Right cardiac atrium (tissue), 5 donors: Measurements from ENCODE around the gene FNDC7. TPM values are rescaled to one million over a fixed set of nuclear protein-coding genes. Genes with fewer than 3 reads are reported as not detected.

ENCODE experiments used
- ATAC-seq, 2 donors: fragments of 200-7000 bp; cut with Tn5 transposase; one replicate each; pipeline versions ENCODE4 v1.8.0 to v1.9.1; 2020; ENCODE audit warnings: moderate library complexity in 2 of 2, mild to moderate bottlenecking in 1 of 2
- DNase-seq, 3 donors: peaks; one replicate each; pipeline ENCODE4 v3.0.0-alpha.2; 2020
- H3K27ac ChIP-seq: one replicate; pipeline ENCODE4 v1.5.1; 2013; ENCODE audit warnings: mild to moderate bottlenecking, low read length, control low read depth, moderate library complexity
- H3K27me3 ChIP-seq: one replicate; pipeline ENCODE4 v1.6.1; 2013; ENCODE audit not compliant: control insufficient read depth, insufficient read depth
- H3K4me1 ChIP-seq: one replicate; pipeline ENCODE4 v1.6.1; 2013; ENCODE audit warnings: low read length; ENCODE audit not compliant: control insufficient read depth, insufficient read depth
- H3K4me3 ChIP-seq: one replicate; pipeline ENCODE4 v1.5.1; 2013; ENCODE audit warnings: low read length, control low read depth
- H3K9me3 ChIP-seq: one replicate; pipeline ENCODE4 v1.6.1; 2013; ENCODE audit warnings: low read length; ENCODE audit not compliant: control insufficient read depth
- WGBS: extraction: QIAGEN DNeasy Blood & Tissue Kit; methylation state at CpG from one replicate; pipeline ENCODE4 v1.1.7; 2013; 5-methylcytosine and 5-hydroxymethylcytosine counted together
- intact Hi-C, 4 donors: fragments of 100-400 bp; cut with DNase I; formaldehyde crosslinking; loops; one replicate each; pipeline versions ENCODE4 v1.11.0 to v1.14.0; 2022 to 2023
- polyA plus RNA-seq: library from polyadenylated mRNA; stranded (reverse); fragments of 200-250 nt; gene quantifications from one replicate; pipeline ENCODE4 v1.2.3, GENCODE V29; 2013
- total RNA-seq, 4 donors: library from RNA; stranded (reverse); fragmentation: NEBNext Ultra II Directional; extraction: Animal tissue kit (Norgen Biotek cat#: 25700); gene quantifications; one replicate each; pipeline ENCODE4 v1.2.1, GENCODE V29; 2021
- donor health status: healthy with polysubstance abuse.
- donor health status: DM: no; HTN: yes; CAD: no.
- donor health status: DM: no; HTN: no; CAD: no.
- donor health status: DM: no; HTN: yes; CAD: no; lungs with severe emphysema.
- donor health status: DM: yes; HTN: yes; CAD: no.

The FNDC7 gene
- total and polyA plus RNA-seq, 5 donors = 0.15 TPM; not detected in 4

DNA sequence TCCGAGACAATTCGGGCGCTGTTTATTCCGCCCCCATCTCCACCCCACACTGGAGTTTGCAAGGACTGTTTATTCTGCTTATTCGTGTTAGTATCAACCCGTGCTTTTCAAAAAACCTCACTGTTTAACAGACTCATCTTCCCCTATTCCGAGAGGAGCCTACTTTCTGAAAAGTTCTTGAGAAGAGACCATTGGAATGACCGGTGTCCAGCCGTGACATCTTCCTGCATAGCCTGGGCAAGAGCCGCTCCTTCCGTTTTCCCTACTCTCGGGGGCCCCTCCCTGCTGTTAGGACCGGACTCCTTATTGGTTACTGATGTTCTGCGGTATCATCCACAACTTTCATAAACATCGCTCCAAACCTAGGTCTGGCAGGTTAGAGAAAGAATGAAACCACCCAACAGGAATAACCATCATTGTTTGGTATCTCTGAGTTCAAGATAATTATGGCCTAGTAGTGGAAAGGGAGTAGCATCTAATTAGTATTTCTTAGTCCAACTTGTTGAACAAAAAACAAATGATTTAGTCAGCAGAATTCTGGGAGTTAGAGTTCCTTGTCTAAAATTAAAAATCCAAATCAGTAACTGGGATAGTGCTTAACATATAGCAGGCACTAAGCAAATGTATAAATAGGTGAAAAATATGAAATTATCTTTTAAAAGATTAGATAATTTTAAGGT lies 34.6 kb downstream of the FNDC7 start:
- Histone ChIP-seq H3K27me3 (no peaks in the 10 kb centered on the region), H3K4me1 (no peaks in the 10 kb centered on the region), H3K9me3 (no peaks in the 10 kb centered on the region), H3K27ac (peak overlapping the region; percentile 96), H3K4me3 (peak overlapping the region; percentile 75)
- ATAC-seq (peak; percentile 85 to 87), DNase-seq (peak; percentile 79 to 90 (median 87))
- intact Hi-C loops = loop anchor here in 2 of 4 donors (10.0 kb wide), 1 partner anchor 53 kb away; the partner anchor contains the start of gene PRPF38B (in 2 of the 2)
- WGBS = under 1% methylated on average over 15 of the region's 15 CpGs

- Histone ChIP-seq H3K9me3 (no peaks in the 10 kb centered on the region), H3K4me3 (no peak overlapping the region), H3K27me3 (no peaks in the 10 kb centered on the region), H3K4me1 (no peaks in the 10 kb centered on the region), H3K27ac (no peak overlapping the region)
- DNase-seq (no peak), ATAC-seq (no peak)
- WGBS = 84% methylated on average over 3 of the region's 3 CpGs
- intact Hi-C loops = loop anchor here in 2 of 4 donors (10.0 kb wide), 1 partner anchor 53 kb away; the partner anchor contains the start of gene PRPF38B (in 2 of the 2)
These were observed 35.2 kb downstream of the FNDC7 start for GRCh38 chr1:108747898-108748297.

GRCh38 chr1:108749081-108749480 lies 36.4 kb downstream of the FNDC7 start:
- Histone ChIP-seq H3K4me3 (no peak overlapping the region), H3K27ac (no peak overlapping the region), H3K9me3 (no peaks in the 10 kb centered on the region), H3K27me3 (no peaks in the 10 kb centered on the region), H3K4me1 (no peaks in the 10 kb centered on the region)
- no peak for ATAC-seq
- no peak for DNase-seq
- WGBS = 91% methylated on average over 4 of the region's 4 CpGs
- intact Hi-C loops = loop anchor here in 2 of 4 donors (10.0 kb wide), 1 partner anchor 54 kb away; the partner anchor contains the start of gene PRPF38B (in 2 of the 2)

- no peak overlapping the region for H3K4me3 ChIP-seq
- no peak for DNase-seq
- intact Hi-C loops = no loop called here
- no peak for ATAC-seq
- H3K9me3 ChIP-seq = no peaks in the 10 kb centered on the region
- no peaks in the 10 kb centered on the region for H3K4me1 ChIP-seq
- 83% methylated on average over 1 of the region's 1 CpG for whole genome bisulfite sequencing
- no peak overlapping the region for H3K27ac ChIP-seq
- no peaks in the 10 kb centered on the region for H3K27me3 ChIP-seq
These were observed 37.9 kb downstream of the FNDC7 start for GRCh38 chr1:108750476-108751181.

DNA sequence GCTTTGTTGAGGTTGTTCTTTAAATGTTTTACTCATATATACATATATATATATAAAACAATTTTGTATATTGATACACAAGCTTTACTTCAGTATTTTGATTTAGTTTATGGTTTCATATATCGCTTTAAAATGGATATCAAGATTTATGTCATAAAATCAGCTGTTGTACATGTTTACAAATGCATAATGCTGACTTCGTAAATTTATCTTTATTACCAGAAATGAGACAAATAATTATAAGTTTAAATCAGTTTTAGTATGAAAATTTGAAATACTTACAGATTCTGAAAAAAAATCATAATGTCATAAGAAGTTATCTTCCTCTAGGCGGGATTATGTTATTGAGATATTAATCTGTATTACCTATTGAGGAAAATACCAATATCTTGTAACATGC lies 40.7 kb downstream of the FNDC7 start:
- intact Hi-C loops = no loop called here
- H3K4me3 ChIP-seq = no peak overlapping the region
- no peaks in the 10 kb centered on the region for H3K4me1 ChIP-seq
- no peaks in the 10 kb centered on the region for H3K27me3 ChIP-seq
- no peak for ATAC-seq
- WGBS = 80% methylated on average over 3 of the region's 3 CpGs
- no peak overlapping the region for H3K27ac ChIP-seq
- no peaks in the 10 kb centered on the region for H3K9me3 ChIP-seq
- no peak for DNase-seq

GRCh38 chr1:108758796-108759195 lies 46.1 kb downstream of the FNDC7 start:
- ATAC-seq = no peak
- DNase-seq = no peak
- Histone ChIP-seq H3K27me3 (no peaks in the 10 kb centered on the region), H3K4me3 (no peak overlapping the region), H3K9me3 (no peaks in the 10 kb centered on the region), H3K27ac (no peak overlapping the region), H3K4me1 (no peaks in the 10 kb centered on the region)
- intact Hi-C loops = no loop called here

DNA sequence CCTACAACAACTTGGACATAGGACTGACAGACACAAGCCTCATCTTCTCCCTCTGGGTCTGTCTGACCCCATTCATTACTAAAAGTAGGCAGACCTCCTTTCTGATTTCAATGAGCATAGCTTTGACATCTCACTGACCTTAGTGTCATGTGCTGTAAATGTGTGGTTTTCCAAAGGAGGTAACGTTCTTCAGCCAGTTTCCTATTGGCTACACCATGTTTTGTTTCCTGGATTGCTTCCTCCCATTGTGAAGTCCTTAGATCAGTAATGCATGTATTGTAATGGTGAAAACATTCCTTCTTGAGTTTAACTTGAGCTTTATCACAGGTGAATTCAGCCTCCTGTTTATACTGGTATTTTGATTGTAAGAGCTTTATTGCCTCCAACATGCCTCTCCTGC lies 54.4 kb downstream of the FNDC7 start:
- Histone ChIP-seq H3K9me3 (no peaks in the 10 kb centered on the region), H3K4me1 (peaks cover 2% of the 10 kb centered on the region), H3K4me3 (no peak overlapping the region), H3K27me3 (no peaks in the 10 kb centered on the region), H3K27ac (no peak overlapping the region)
- WGBS = 36% methylated on average over 1 of the region's 1 CpG
- DNase-seq (no peak), ATAC-seq (no peak)
- intact Hi-C loops = no loop called here

GRCh38 chr1:108767708-108768107 lies 55.0 kb downstream of the FNDC7 start:
- no peak overlapping the region for H3K27ac ChIP-seq
- WGBS = 89% methylated on average over 3 of the region's 3 CpGs
- H3K27me3 ChIP-seq = no peaks in the 10 kb centered on the region
- H3K4me1 ChIP-seq = peaks cover 2% of the 10 kb centered on the region
- intact Hi-C loops = no loop called here
- no peak for ATAC-seq
- DNase-seq = no peak
- H3K9me3 ChIP-seq = no peaks in the 10 kb centered on the region
- H3K4me3 ChIP-seq = no peak overlapping the region

DNA sequence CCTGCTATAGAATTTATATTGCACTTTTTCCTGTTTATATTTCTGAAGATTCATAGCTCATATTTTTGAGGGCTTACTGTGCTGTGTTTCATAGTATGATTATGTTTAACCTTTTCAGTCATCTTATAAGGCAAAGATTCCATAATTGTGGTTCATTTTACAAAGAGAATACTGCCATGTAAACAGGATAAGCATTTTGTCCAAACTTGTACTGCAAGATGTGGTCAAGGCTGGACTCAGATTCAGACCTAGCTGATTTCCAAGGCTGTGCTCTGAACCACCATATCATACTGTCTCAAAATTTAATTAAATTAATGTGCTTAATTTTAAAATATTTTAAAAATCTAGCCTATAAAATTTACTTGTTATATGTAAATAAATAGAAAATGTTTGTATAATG lies 65.1 kb downstream of the FNDC7 start:
- ATAC-seq (no peak), DNase-seq (no peak)
- Histone ChIP-seq H3K9me3 (no peaks in the 10 kb centered on the region), H3K4me3 (no peak overlapping the region), H3K4me1 (no peaks in the 10 kb centered on the region), H3K27me3 (no peaks in the 10 kb centered on the region), H3K27ac (no peak overlapping the region)
- intact Hi-C loops = no loop called here

DNA sequence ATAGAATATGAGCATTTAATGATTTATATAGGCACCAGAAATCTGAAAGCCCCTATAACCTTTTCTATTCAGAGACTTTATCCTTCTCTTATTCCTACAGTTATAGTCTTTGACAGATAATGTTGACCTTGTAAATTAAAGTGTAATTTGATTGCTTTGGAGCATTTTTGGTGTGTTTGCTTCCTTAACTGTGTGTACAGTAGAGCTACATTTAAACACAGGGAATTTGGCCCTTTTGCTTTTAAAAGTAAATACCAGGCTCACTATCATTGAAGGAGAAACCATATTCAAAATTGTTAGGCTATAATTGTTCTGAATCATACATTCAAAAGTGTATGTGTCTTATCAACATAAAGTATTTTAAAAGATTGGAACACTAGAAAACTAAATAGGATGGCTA lies 66.7 kb downstream of the FNDC7 start:
- Histone ChIP-seq H3K4me3 (no peak overlapping the region), H3K27me3 (no peaks in the 10 kb centered on the region), H3K27ac (no peak overlapping the region), H3K9me3 (no peaks in the 10 kb centered on the region), H3K4me1 (no peaks in the 10 kb centered on the region)
- intact Hi-C loops = no loop called here
- ATAC-seq = no peak
- no peak for DNase-seq

DNA sequence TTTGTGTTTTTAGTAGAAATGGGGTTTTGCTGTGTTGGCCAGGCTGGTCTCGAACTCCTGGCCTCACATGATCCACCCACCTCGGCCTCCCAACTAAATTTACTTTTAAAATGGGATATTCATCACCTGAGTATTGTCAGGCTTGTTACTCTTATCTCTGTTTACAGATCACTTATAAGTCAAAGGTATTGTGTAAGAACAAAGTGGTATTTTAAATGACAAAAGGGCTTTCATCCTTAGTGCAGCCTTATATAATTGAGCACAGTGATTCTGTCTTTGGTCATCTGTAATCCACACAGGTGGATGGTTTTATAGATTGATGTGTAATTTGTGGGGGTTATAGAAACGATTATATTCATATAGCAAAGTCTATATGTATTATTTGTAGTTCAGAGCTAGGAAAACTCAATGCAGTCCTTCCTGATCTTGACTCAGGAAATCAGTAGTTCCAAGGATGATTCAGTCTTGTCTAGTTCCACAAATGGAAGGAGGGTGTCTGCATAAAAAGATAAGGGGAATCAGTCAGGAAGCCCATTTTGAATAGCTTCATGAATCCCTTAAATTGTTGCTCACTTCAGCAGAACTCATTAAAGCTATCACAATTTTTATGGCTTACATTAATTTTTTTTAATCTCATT lies 68.3 kb downstream of the FNDC7 start:
- Histone ChIP-seq H3K4me3 (no peak overlapping the region), H3K9me3 (no peaks in the 10 kb centered on the region), H3K4me1 (no peaks in the 10 kb centered on the region), H3K27me3 (no peaks in the 10 kb centered on the region), H3K27ac (no peak overlapping the region)
- 82% methylated on average over 3 of the region's 3 CpGs for WGBS
- no peak for DNase-seq
- intact Hi-C loops = no loop called here
- ATAC-seq = no peak
